CD4-positive, CD25-positive, alpha-beta regulatory T cell (primary cell): Measurements from ENCODE around the gene PITPNB. TPM values are rescaled to one million over a fixed set of nuclear protein-coding genes. Genes with fewer than 3 reads are reported as not detected.

Experiments
- ATAC-seq, 2 donors: fragments of 150-1000 bp; cut with Tn5 transposase; one replicate each; pipeline ENCODE4 v1.10.0; 2021; ENCODE audit warnings: low read depth in 2 of 2, moderate number of reproducible peaks in 2 of 2, moderate library complexity in 1 of 2
- DNase-seq, 3 donors: peaks; one replicate each; pipeline versions ENCODE4 v3.0.0 to v3.0.0-alpha.2; 2012 to 2022; ENCODE audit warnings: mixed read lengths in 1 of 3
- H3K27ac ChIP-seq: one replicate; pipeline ENCODE4 v1.7.0; 2013; ENCODE audit warnings: mild to moderate bottlenecking, low read length; ENCODE audit not compliant: insufficient read depth, poor library complexity, severe bottlenecking
- H3K27me3 ChIP-seq: one replicate; pipeline ENCODE4 v1.7.0; 2013; ENCODE audit warnings: low read length; ENCODE audit not compliant: control insufficient read depth, insufficient read depth
- H3K36me3 ChIP-seq: one replicate; pipeline ENCODE4 v1.7.0; 2013; ENCODE audit warnings: mild to moderate bottlenecking, low read length, moderate library complexity; ENCODE audit not compliant: control insufficient read depth, insufficient read depth
- H3K4me1 ChIP-seq: 2 replicates; pipeline ENCODE4 v1.7.0; 2013; ENCODE audit warnings: mild to moderate bottlenecking, low read length; ENCODE audit not compliant: insufficient read depth, control insufficient read depth, poor library complexity, severe bottlenecking
- H3K4me3 ChIP-seq: one replicate; pipeline ENCODE4 v1.7.0; 2013; ENCODE audit warnings: low read depth, mild to moderate bottlenecking, low read length, moderate library complexity
- H3K9me3 ChIP-seq, 2 experiments: 1 replicate in 1 of 2; 2 replicates in 1 of 2; pipeline ENCODE4 v1.7.0; 2013; ENCODE audit warnings: low read length in 2 of 2, mild to moderate bottlenecking in 1 of 2, moderate library complexity in 1 of 2; ENCODE audit not compliant: control insufficient read depth in 2 of 2
- H3K27ac Mint-ChIP-seq, 3 donors: one replicate each; pipeline ENCODE4 v1.8.0; 2020 to 2022; ENCODE audit warnings: mild to moderate bottlenecking in 3 of 3, mixed read lengths in 3 of 3, moderate library complexity in 2 of 3
- H3K27me3 Mint-ChIP-seq: one replicate; pipeline ENCODE4 v1.8.0; 2022; ENCODE audit warnings: mild to moderate bottlenecking, mixed read lengths
- H3K36me3 Mint-ChIP-seq: one replicate; pipeline ENCODE4 v1.8.0; 2020; ENCODE audit warnings: mixed read lengths
- H3K4me1 Mint-ChIP-seq, 4 donors: one replicate each; pipeline ENCODE4 v1.8.0; 2020 to 2022; ENCODE audit warnings: mixed read lengths in 4 of 4, mild to moderate bottlenecking in 1 of 4
- H3K4me3 Mint-ChIP-seq, 4 donors: one replicate each; pipeline ENCODE4 v1.8.0; 2020 to 2022; ENCODE audit warnings: mild to moderate bottlenecking in 4 of 4, mixed read lengths in 4 of 4, moderate library complexity in 3 of 4
- H3K9me3 Mint-ChIP-seq, 7 donors: one replicate each; pipeline ENCODE4 v1.8.0; 2020 to 2022; ENCODE audit warnings: mixed read lengths in 7 of 7, mild to moderate bottlenecking in 3 of 7, moderate library complexity in 2 of 7
- polyA plus RNA-seq, 4 donors: library from polyadenylated mRNA; unstranded; fragments of 300-500 nt; fragmentation: Illumina TruSeq; gene quantifications; one replicate each; pipeline ENCODE4 v1.2.3, GENCODE V29; 2021
- total RNA-seq: library from RNA; stranded (reverse); gene quantifications from one replicate; pipeline ENCODE4 v1.2.3, GENCODE V29; 2022

PITPNB gene
- total and polyA plus RNA-seq, 5 donors from 2014 or later = 59.3 to 69.3 (median 64.7) TPM

GRCh38 chr22:27834364-27835185 lies 84.5 kb downstream of the PITPNB start:
- no peaks in the 10 kb centered on the region for H3K9me3 ChIP-seq
- no peaks in the 10 kb centered on the region for H3K36me3 ChIP-seq
- Mint-ChIP-seq H3K36me3 (peaks cover 16% of the 10 kb centered on the region), H3K4me1 (peaks cover 0 to 12% (median 7%) of the 10 kb centered on the region in 4 donors), H3K4me3 (no peak overlapping the region), H3K27ac (no peak overlapping the region), H3K9me3 (peaks cover 0 to 3% (median 0%) of the 10 kb centered on the region in 7 donors), H3K27me3 (no peaks in the 10 kb centered on the region)
- H3K4me1 ChIP-seq = no peaks in the 10 kb centered on the region
- ATAC-seq (no peak), DNase-seq (no peak)
- no peak overlapping the region for H3K4me3 ChIP-seq
- no peaks in the 10 kb centered on the region for H3K27me3 ChIP-seq
- no peak overlapping the region for H3K27ac ChIP-seq

GRCh38 chr22:27833803-27834202 lies 85.3 kb downstream of the PITPNB start:
- DNase-seq = no peak
- H3K36me3 ChIP-seq = no peaks in the 10 kb centered on the region

GRCh38 chr22:27832606-27833005 lies 86.5 kb downstream of the PITPNB start:
- H3K9me3 ChIP-seq = no peaks in the 10 kb centered on the region
- no peak overlapping the region for H3K27ac Mint-ChIP-seq
- no peaks in the 10 kb centered on the region for H3K27me3 ChIP-seq
- DNase-seq = no peak
- no peaks in the 10 kb centered on the region for H3K4me1 ChIP-seq
- H3K36me3 ChIP-seq = no peaks in the 10 kb centered on the region
- H3K9me3 Mint-ChIP-seq = peaks cover 0 to 3% (median 0%) of the 10 kb centered on the region in 7 donors
- H3K4me3 ChIP-seq = no peak overlapping the region
- H3K36me3 Mint-ChIP-seq = peaks cover 12% of the 10 kb centered on the region
- peaks cover 0 to 12% (median 7%) of the 10 kb centered on the region in 4 donors for H3K4me1 Mint-ChIP-seq
- H3K27me3 Mint-ChIP-seq = no peaks in the 10 kb centered on the region
- no peak for ATAC-seq
- no peak overlapping the region for H3K27ac ChIP-seq
- no peak overlapping the region for H3K4me3 Mint-ChIP-seq

More at GRCh38 chr22:27833803-27834202, 85.3 kb downstream of the PITPNB start:
- Mint-ChIP-seq H3K27me3 (no peaks in the 10 kb centered on the region), H3K4me3 (no peak overlapping the region), H3K27ac (no peak overlapping the region), H3K36me3 (peaks cover 16% of the 10 kb centered on the region), H3K4me1 (peaks cover 0 to 12% (median 7%) of the 10 kb centered on the region in 4 donors), H3K9me3 (peaks cover 0 to 3% (median 0%) of the 10 kb centered on the region in 7 donors)
- Histone ChIP-seq H3K27ac (no peak overlapping the region), H3K4me3 (no peak overlapping the region), H3K4me1 (no peaks in the 10 kb centered on the region), H3K9me3 (no peaks in the 10 kb centered on the region), H3K27me3 (no peaks in the 10 kb centered on the region)
- ATAC-seq = no peak

- no peak overlapping the region for H3K4me3 ChIP-seq
- H3K4me1 ChIP-seq = no peaks in the 10 kb centered on the region
- peaks cover 0 to 12% (median 7%) of the 10 kb centered on the region in 4 donors for H3K4me1 Mint-ChIP-seq
- no peaks in the 10 kb centered on the region for H3K9me3 ChIP-seq
- no peaks in the 10 kb centered on the region for H3K27me3 Mint-ChIP-seq
- H3K4me3 Mint-ChIP-seq = no peak overlapping the region
- no peak for DNase-seq
- no peaks in the 10 kb centered on the region for H3K27me3 ChIP-seq
- no peak for ATAC-seq
- H3K27ac Mint-ChIP-seq = peak overlapping the region in 1 of 3 donors; percentile 16
- no peaks in the 10 kb centered on the region for H3K36me3 ChIP-seq
- H3K9me3 Mint-ChIP-seq = peaks cover 0 to 2% (median 0%) of the 10 kb centered on the region in 7 donors
- H3K27ac ChIP-seq = no peak overlapping the region
- H3K36me3 Mint-ChIP-seq = peaks cover 1% of the 10 kb centered on the region
These were observed 89.4 kb downstream of the PITPNB start for GRCh38 chr22:27829620-27830019.

- no peak overlapping the region for H3K4me3 ChIP-seq
- ATAC-seq (no peak), DNase-seq (no peak)
- Mint-ChIP-seq H3K27me3 (no peaks in the 10 kb centered on the region), H3K4me3 (no peak overlapping the region), H3K4me1 (peaks cover 0 to 12% (median 7%) of the 10 kb centered on the region in 4 donors), H3K36me3 (no peaks in the 10 kb centered on the region), H3K9me3 (peaks cover 0 to 2% (median 0%) of the 10 kb centered on the region in 7 donors), H3K27ac (no peak overlapping the region)
- H3K9me3 ChIP-seq = no peaks in the 10 kb centered on the region
- no peaks in the 10 kb centered on the region for H3K27me3 ChIP-seq
- H3K36me3 ChIP-seq = no peaks in the 10 kb centered on the region
- no peaks in the 10 kb centered on the region for H3K4me1 ChIP-seq
- H3K27ac ChIP-seq = no peak overlapping the region
These were observed 91.2 kb downstream of the PITPNB start for GRCh38 chr22:27827604-27828587.

- Mint-ChIP-seq H3K4me3 (no peak overlapping the region), H3K27ac (peak overlapping the region in 1 of 3 donors; percentile 32), H3K36me3 (no peaks in the 10 kb centered on the region), H3K4me1 (no peaks in the 10 kb centered on the region), H3K9me3 (peaks cover 0 to 1% (median 0%) of the 10 kb centered on the region in 7 donors), H3K27me3 (no peaks in the 10 kb centered on the region)
- ATAC-seq (no peak), DNase-seq (peak in 1 of 3 donors; percentile 42)
- Histone ChIP-seq H3K36me3 (no peaks in the 10 kb centered on the region), H3K27ac (no peak overlapping the region), H3K4me3 (no peak overlapping the region), H3K9me3 (no peaks in the 10 kb centered on the region), H3K27me3 (no peaks in the 10 kb centered on the region), H3K4me1 (no peaks in the 10 kb centered on the region)
These were observed 93.9 kb downstream of the PITPNB start for GRCh38 chr22:27825174-27825573.

GRCh38 chr22:27823221-27823620 lies 95.8 kb downstream of the PITPNB start:
- Mint-ChIP-seq H3K27me3 (no peaks in the 10 kb centered on the region), H3K4me1 (no peaks in the 10 kb centered on the region)

More at GRCh38 chr22:27823221-27823620, 95.8 kb downstream of the PITPNB start:
- no peak overlapping the region for H3K4me3 Mint-ChIP-seq
- no peak for ATAC-seq
- no peaks in the 10 kb centered on the region for H3K36me3 Mint-ChIP-seq
- Histone ChIP-seq H3K27me3 (no peaks in the 10 kb centered on the region), H3K36me3 (no peaks in the 10 kb centered on the region), H3K9me3 (no peaks in the 10 kb centered on the region), H3K4me1 (no peaks in the 10 kb centered on the region), H3K27ac (no peak overlapping the region), H3K4me3 (no peak overlapping the region)
- no peak for DNase-seq
- H3K9me3 Mint-ChIP-seq = peaks cover 0 to 1% (median 0%) of the 10 kb centered on the region in 7 donors
- no peak overlapping the region for H3K27ac Mint-ChIP-seq
